ENCODE results near the gene HLA-DOA.

Gene HLA-DOA

DNA sequence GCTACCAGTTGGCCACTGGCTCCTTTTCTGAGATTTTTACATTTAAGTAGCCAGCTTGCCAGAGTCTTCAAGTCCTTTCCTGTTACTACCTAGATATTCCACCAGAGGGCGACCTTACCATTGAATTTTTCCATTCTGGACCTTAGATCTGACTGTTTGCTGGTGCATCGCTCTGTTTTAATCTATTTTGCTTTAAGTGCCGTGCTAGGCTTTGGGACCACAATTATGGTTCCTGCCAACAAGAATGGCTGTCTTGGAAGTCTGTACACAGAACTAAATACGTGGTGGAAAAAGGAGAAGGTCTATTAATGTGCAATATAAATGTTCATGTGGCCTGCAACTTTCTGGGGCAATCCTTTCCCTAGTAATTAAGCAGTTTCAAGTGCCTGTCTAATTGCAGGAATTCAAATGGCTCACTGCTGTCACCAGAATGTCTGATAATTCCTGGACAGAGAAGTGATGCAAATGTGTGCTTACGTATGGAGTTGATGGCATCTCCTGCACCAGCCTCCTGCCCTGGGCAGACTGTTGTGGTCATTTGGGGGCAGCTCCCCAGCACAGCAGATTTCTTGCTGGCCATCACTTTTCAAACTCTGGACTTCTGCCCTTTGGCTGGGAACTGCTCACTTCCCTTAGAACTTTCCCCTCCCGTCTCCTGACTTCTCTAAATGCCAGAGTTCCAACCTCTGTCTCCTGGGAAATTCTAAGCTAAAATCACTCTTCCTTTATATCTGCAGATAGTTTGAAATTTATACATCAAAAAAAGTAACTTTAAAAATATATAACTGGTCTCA, 5.6 kb upstream of the HLA-DOA start:
- TF ChIP-seq SPI1 (IDR thresholded peaks at IDR 0.05; ENCODE audit: borderline replicate concordance, low read depth), result no peak
- no peak for TF ChIP-seq POLR2AphosphoS5 (IDR thresholded peaks at IDR 0.05; ENCODE audit: low read depth)
- TF ChIP-seq, protein P1, sequence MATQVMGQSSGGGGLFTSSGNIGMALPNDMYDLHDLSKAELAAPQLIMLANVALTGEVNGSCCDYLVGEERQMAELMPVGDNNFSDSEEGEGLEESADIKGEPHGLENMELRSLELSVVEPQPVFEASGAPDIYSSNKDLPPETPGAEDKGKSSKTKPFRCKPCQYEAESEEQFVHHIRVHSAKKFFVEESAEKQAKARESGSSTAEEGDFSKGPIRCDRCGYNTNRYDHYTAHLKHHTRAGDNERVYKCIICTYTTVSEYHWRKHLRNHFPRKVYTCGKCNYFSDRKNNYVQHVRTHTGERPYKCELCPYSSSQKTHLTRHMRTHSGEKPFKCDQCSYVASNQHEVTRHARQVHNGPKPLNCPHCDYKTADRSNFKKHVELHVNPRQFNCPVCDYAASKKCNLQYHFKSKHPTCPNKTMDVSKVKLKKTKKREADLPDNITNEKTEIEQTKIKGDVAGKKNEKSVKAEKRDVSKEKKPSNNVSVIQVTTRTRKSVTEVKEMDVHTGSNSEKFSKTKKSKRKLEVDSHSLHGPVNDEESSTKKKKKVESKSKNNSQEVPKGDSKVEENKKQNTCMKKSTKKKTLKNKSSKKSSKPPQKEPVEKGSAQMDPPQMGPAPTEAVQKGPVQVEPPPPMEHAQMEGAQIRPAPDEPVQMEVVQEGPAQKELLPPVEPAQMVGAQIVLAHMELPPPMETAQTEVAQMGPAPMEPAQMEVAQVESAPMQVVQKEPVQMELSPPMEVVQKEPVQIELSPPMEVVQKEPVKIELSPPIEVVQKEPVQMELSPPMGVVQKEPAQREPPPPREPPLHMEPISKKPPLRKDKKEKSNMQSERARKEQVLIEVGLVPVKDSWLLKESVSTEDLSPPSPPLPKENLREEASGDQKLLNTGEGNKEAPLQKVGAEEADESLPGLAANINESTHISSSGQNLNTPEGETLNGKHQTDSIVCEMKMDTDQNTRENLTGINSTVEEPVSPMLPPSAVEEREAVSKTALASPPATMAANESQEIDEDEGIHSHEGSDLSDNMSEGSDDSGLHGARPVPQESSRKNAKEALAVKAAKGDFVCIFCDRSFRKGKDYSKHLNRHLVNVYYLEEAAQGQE (IDR thresholded peaks at IDR 0.05; ENCODE audit: insufficient replicate concordance, low read depth), result no peak
- TF ChIP-seq, protein P2, sequence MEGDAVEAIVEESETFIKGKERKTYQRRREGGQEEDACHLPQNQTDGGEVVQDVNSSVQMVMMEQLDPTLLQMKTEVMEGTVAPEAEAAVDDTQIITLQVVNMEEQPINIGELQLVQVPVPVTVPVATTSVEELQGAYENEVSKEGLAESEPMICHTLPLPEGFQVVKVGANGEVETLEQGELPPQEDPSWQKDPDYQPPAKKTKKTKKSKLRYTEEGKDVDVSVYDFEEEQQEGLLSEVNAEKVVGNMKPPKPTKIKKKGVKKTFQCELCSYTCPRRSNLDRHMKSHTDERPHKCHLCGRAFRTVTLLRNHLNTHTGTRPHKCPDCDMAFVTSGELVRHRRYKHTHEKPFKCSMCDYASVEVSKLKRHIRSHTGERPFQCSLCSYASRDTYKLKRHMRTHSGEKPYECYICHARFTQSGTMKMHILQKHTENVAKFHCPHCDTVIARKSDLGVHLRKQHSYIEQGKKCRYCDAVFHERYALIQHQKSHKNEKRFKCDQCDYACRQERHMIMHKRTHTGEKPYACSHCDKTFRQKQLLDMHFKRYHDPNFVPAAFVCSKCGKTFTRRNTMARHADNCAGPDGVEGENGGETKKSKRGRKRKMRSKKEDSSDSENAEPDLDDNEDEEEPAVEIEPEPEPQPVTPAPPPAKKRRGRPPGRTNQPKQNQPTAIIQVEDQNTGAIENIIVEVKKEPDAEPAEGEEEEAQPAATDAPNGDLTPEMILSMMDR (IDR thresholded peaks at IDR 0.05; ENCODE audit: insufficient read depth, low read length), result peak; percentile 43
- no peak for TF ChIP-seq GABPA (IDR thresholded peaks at IDR 0.05; ENCODE audit: low read depth)
- peak; percentile 50 to 67 for DNase-seq (ENCODE audit: low read depth in 1 of 2, low spot score in 1 of 2)
- no peak overlapping the region for H3K4me3 ChIP-seq (replicated peaks; ENCODE audit: insufficient read depth, low read length)
- H3K27ac ChIP-seq (replicated peaks), result no peak overlapping the region
- H3K27me3 ChIP-seq (ENCODE audit: insufficient read depth, poor library complexity, severe bottlenecking), result no peaks in the 10 kb centered on the region

DNA sequence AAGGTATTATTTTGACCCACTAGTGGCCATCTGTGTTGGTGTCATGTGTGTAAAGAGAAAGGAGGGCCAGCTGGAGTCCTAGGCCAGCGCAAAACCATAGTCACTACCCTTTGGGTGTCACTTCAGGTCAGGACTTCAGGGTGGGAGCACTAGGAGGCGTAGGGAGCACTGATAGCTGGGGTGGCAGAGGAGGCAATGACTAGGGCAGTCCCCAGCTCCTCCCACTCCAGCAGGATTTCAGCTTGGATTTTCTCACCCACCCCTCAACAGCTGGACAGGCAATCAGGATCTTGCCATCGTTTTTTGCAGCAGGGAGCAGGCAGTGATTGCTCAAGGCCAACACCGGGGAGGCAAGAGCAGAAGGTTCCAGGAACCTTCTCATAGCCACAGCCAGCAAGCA, 4.2 kb upstream of the HLA-DOA start:
- DNase-seq (ENCODE audit: low read depth in 1 of 2, low spot score in 1 of 2), result no peak
- Histone ChIP-seq H3K27ac (replicated peaks) (no peak overlapping the region), H3K27me3 (ENCODE audit: insufficient read depth, poor library complexity, severe bottlenecking) (peaks cover 2% of the 10 kb centered on the region)

DNA sequence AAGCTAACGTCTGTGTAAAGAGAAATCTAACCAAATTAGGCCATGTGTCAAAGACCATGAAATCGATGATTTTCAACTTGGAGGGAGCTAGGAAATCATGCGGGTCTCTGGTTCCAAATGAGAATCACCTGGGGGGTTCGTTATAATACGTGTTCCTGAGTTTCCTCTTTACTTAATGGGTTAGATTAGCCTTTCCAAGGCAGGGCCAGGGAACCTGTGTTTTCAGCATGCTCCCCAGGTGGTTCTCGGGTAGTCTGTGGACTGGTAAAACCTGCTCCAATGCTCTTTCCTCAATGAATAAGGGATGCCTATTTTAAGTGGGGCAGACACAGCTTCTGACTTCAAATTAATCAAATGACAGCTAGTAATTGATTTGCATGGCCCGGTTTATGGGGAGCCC, 965 bp upstream of the HLA-DOA start:
- no peak overlapping the region for H3K4me3 ChIP-seq (replicated peaks; ENCODE audit: insufficient read depth, low read length)
- H3K27ac ChIP-seq (replicated peaks), result no peak overlapping the region

More for the DNA sequence above, 4.2 kb upstream of the HLA-DOA start:
- H3K4me3 ChIP-seq (replicated peaks; ENCODE audit: insufficient read depth, low read length), result no peak overlapping the region
- TF ChIP-seq POLR2AphosphoS5 (IDR thresholded peaks at IDR 0.05; ENCODE audit: low read depth), result no peak
- no peak for TF ChIP-seq GABPA (IDR thresholded peaks at IDR 0.05; ENCODE audit: low read depth)
- TF ChIP-seq SPI1 (IDR thresholded peaks at IDR 0.05; ENCODE audit: borderline replicate concordance, low read depth), result no peak
- TF ChIP-seq, protein P1 (IDR thresholded peaks at IDR 0.05; ENCODE audit: insufficient replicate concordance, low read depth), result no peak
- TF ChIP-seq, protein P2 (IDR thresholded peaks at IDR 0.05; ENCODE audit: insufficient read depth, low read length), result no peak

GRCh38 chr6:33007831-33008400, 1.5 kb downstream of the HLA-DOA start:
- H3K4me3 ChIP-seq (replicated peaks; ENCODE audit: insufficient read depth, low read length), result no peak overlapping the region
- peaks cover 3% of the 10 kb centered on the region for H3K27me3 ChIP-seq (ENCODE audit: insufficient read depth, poor library complexity, severe bottlenecking)
- TF ChIP-seq POLR2AphosphoS5 (IDR thresholded peaks at IDR 0.05; ENCODE audit: low read depth) (no peak), SPI1 (IDR thresholded peaks at IDR 0.05; ENCODE audit: borderline replicate concordance, low read depth) (no peak), GABPA (IDR thresholded peaks at IDR 0.05; ENCODE audit: low read depth) (no peak)
- TF ChIP-seq, protein P2 (IDR thresholded peaks at IDR 0.05; ENCODE audit: insufficient read depth, low read length), result no peak
- TF ChIP-seq, protein P1 (IDR thresholded peaks at IDR 0.05; ENCODE audit: insufficient replicate concordance, low read depth), result no peak
- DNase-seq (ENCODE audit: low read depth in 1 of 2, low spot score in 1 of 2), result no peak
- H3K27ac ChIP-seq (replicated peaks), result no peak overlapping the region

More for the DNA sequence above, 965 bp upstream of the HLA-DOA start:
- peaks cover 3% of the 10 kb centered on the region for H3K27me3 ChIP-seq (ENCODE audit: insufficient read depth, poor library complexity, severe bottlenecking)
- DNase-seq (ENCODE audit: low read depth in 1 of 2, low spot score in 1 of 2), result no peak
- no peak for TF ChIP-seq GABPA (IDR thresholded peaks at IDR 0.05; ENCODE audit: low read depth)

Measured in HL-60 (cell line).